KMS-11 (cell line): ENCODE measurements around the gene MYL5.
"Not testable (repeated sequence)": the region's sequence is repeated elsewhere in the genome, so short reads cannot be mapped to it uniquely, and the experiment has no call there.

Experiments
- H2AFZ ChIP-seq: fragments of 200-600 bp; sonication (generic); 2 replicates; pipeline ENCODE4 v1.6.1; 2016; ENCODE audit warnings: antibody characterized with exemption, mixed run types, low read depth
- H3K27ac ChIP-seq: fragments of 200-600 bp; sonication (generic); 2 replicates; pipeline ENCODE4 v1.6.1; 2016; ENCODE audit warnings: mild to moderate bottlenecking, mixed run types
- H3K27me3 ChIP-seq: fragments of 200-600 bp; sonication (generic); 2 replicates; pipeline ENCODE4 v1.6.1; 2017; ENCODE audit warnings: mild to moderate bottlenecking, low read depth, mixed run types, moderate library complexity; ENCODE audit not compliant: insufficient read depth
- H3K36me3 ChIP-seq: fragments of 200-600 bp; sonication (generic); 2 replicates; pipeline ENCODE4 v1.6.1; 2017; ENCODE audit warnings: mild to moderate bottlenecking, mixed run types; ENCODE audit not compliant: insufficient read depth
- H3K4me1 ChIP-seq: fragments of 200-600 bp; sonication (generic); 2 replicates; pipeline ENCODE4 v1.6.1; 2016; ENCODE audit warnings: mild to moderate bottlenecking, low read depth, mixed run types; ENCODE audit not compliant: poor library complexity, severe bottlenecking
- H3K4me2 ChIP-seq: fragments of 200-600 bp; sonication (generic); 2 replicates; pipeline ENCODE4 v1.7.0; 2016; ENCODE audit warnings: mild to moderate bottlenecking, mixed run types
- H3K4me3 ChIP-seq: fragments of 200-600 bp; sonication (generic); IDR thresholded peaks from 2 replicates; pipeline ENCODE4 v1.6.1; 2017; ENCODE audit warnings: low read depth, low read length, mixed read lengths; ENCODE audit not compliant: insufficient read depth
- H3K79me2 ChIP-seq: fragments of 200-600 bp; sonication (generic); 2 replicates; pipeline ENCODE4 v1.6.1; 2016; ENCODE audit warnings: low read depth, mixed run types; ENCODE audit not compliant: insufficient read depth
- H3K9ac ChIP-seq: fragments of 200-600 bp; sonication (generic); 2 replicates; pipeline ENCODE4 v1.6.1; 2016; ENCODE audit warnings: mild to moderate bottlenecking, mixed run types
- H4K20me1 ChIP-seq: fragments of 200-600 bp; sonication (generic); 2 replicates; pipeline ENCODE4 v1.6.1; 2016; ENCODE audit warnings: mild to moderate bottlenecking, mixed run types; ENCODE audit not compliant: insufficient read depth
- CTCF ChIP-seq: fragments of 200-600 bp; sonication (generic); conservative IDR thresholded peaks from 2 replicates; pipeline ENCODE4 v1.6.1; 2017; ENCODE audit warnings: low read depth, mild to moderate bottlenecking, antibody characterized with exemption, low read length, moderate library complexity, mixed read lengths

The MYL5 gene

DNA sequence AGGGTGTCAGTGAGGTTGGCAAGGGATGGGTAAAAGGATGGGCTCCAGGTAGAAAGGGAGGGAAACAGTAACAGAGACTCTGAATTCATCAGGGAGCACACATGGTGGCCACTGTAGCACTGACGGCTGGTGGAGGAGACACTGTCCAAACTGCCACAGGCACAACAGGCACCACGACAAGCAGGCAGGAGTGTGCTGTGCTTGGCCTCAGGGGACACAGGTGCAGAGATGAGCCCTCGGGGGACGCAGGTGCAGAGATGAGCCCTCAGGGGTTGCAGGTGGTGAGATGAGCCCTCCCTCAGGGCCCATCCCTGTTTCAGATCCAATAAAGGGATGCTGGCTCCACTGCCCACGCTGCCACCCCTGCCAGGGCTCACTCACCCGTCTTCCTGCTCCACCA lies 41.4 kb upstream of the MYL5 start:
- Histone ChIP-seq H2AFZ (no peak overlapping the region), H3K36me3 (no peaks in the 10 kb centered on the region), H3K79me2 (no peaks in the 10 kb centered on the region), H3K9ac (no peak overlapping the region), H3K4me1 (no peaks in the 10 kb centered on the region), H4K20me1 (no peaks in the 10 kb centered on the region), H3K27ac (no peak overlapping the region), H3K27me3 (no peaks in the 10 kb centered on the region), H3K4me3 (no peak overlapping the region), H3K4me2 (no peak overlapping the region)
- TF ChIP-seq CTCF = no peak

GRCh38 chr4:633406-633805 lies 40.9 kb upstream of the MYL5 start:
- no peak for TF ChIP-seq CTCF
- H3K4me2 ChIP-seq = no peak overlapping the region
- H3K27me3 ChIP-seq = no peaks in the 10 kb centered on the region
- no peak overlapping the region for H3K27ac ChIP-seq
- H3K36me3 ChIP-seq = no peaks in the 10 kb centered on the region
- H2AFZ ChIP-seq = no peak overlapping the region
- no peaks in the 10 kb centered on the region for H4K20me1 ChIP-seq
- H3K9ac ChIP-seq = no peak overlapping the region
- H3K4me3 ChIP-seq = no peak overlapping the region
- no peaks in the 10 kb centered on the region for H3K4me1 ChIP-seq
- no peaks in the 10 kb centered on the region for H3K79me2 ChIP-seq

- no peak overlapping the region for H3K4me2 ChIP-seq
- TF ChIP-seq CTCF = no peak
- no peaks in the 10 kb centered on the region for H3K36me3 ChIP-seq
- no peak overlapping the region for H3K4me3 ChIP-seq
- H4K20me1 ChIP-seq = no peaks in the 10 kb centered on the region
- no peak overlapping the region for H2AFZ ChIP-seq
- H3K27me3 ChIP-seq = no peaks in the 10 kb centered on the region
- no peak overlapping the region for H3K27ac ChIP-seq
- no peaks in the 10 kb centered on the region for H3K4me1 ChIP-seq
- H3K9ac ChIP-seq = no peak overlapping the region
- no peaks in the 10 kb centered on the region for H3K79me2 ChIP-seq
These were observed 40.3 kb upstream of the MYL5 start for GRCh38 chr4:633976-634598.

DNA sequence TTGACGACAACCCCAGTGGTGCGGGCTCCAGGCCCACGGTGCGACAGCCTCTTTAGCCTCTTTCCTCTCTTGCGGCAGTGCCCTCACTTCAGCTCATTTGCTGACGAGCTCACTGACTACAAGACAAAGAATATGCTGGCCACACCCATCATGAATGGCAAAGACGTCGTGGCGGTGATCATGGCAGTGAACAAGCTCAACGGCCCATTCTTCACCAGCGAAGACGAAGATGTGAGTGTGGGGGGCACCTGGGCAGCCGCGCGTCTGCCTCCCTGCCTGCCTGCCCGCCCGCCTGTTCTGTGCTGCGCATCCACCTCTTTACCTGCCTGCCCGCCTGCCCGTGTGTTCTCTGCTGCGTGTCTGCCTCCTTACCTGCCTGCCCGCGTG lies 39.8 kb upstream of the MYL5 start:
- H3K27ac ChIP-seq = no peak overlapping the region
- no peaks in the 10 kb centered on the region for H4K20me1 ChIP-seq
- TF ChIP-seq CTCF = no peak
- H2AFZ ChIP-seq = no peak overlapping the region
- H3K4me1 ChIP-seq = no peaks in the 10 kb centered on the region
- H3K4me2 ChIP-seq = no peak overlapping the region
- H3K36me3 ChIP-seq = no peaks in the 10 kb centered on the region
- H3K79me2 ChIP-seq = no peaks in the 10 kb centered on the region
- no peak overlapping the region for H3K9ac ChIP-seq
- no peak overlapping the region for H3K4me3 ChIP-seq
- no peaks in the 10 kb centered on the region for H3K27me3 ChIP-seq

GRCh38 chr4:635066-635835 lies 39.1 kb upstream of the MYL5 start:
- H3K9ac ChIP-seq, H3K4me3 ChIP-seq, H3K79me2 ChIP-seq, H3K27ac ChIP-seq, H4K20me1 ChIP-seq, H3K36me3 ChIP-seq, H3K27me3 ChIP-seq, H3K4me2 ChIP-seq, H3K4me1 ChIP-seq, H2AFZ ChIP-seq: not testable (repeated sequence)
